SK-N-SH (cell line): ENCODE data around the gene TRIM28.
A peak's percentile ranks its signal among the peaks of the same experiment; 100 is the strongest.

ENCODE experiments used
- CTCF ChIP-seq: fragments of 200-600 bp; sonication (generic); IDR thresholded peaks from 2 replicates; pipeline ENCODE4 v1.6.1; 2017; ENCODE audit warnings: antibody characterized with exemption, mild to moderate bottlenecking, moderate library complexity
- EP300 ChIP-seq, 2 experiments: IDR thresholded peaks; 2 replicates each; pipeline versions ENCODE4 v1.4.0 to v1.6.1; 2012; ENCODE audit warnings: borderline replicate concordance in 1 of 2, low read depth in 1 of 2, low read length in 1 of 2
- FOXM1 ChIP-seq: IDR thresholded peaks from 2 replicates; pipeline ENCODE4 v1.4.0; 2012; ENCODE audit warnings: low read depth, mild to moderate bottlenecking
- GABPA ChIP-seq: IDR thresholded peaks from 2 replicates; pipeline ENCODE4 v1.4.0; 2012; ENCODE audit warnings: low read depth, mild to moderate bottlenecking
- MXI1 ChIP-seq: IDR thresholded peaks from 2 replicates; pipeline ENCODE4 v1.6.1; 2012; ENCODE audit warnings: mild to moderate bottlenecking, low read depth, low read length, improper control_type of control experiment
- RAD21 ChIP-seq: IDR thresholded peaks from 2 replicates; pipeline ENCODE4 v1.6.1; 2012; ENCODE audit warnings: mild to moderate bottlenecking, low read length
- REST ChIP-seq: IDR thresholded peaks from 2 replicates; pipeline ENCODE4 v1.6.1; 2012; ENCODE audit warnings: mild to moderate bottlenecking, low read depth, low read length, moderate library complexity
- SMC3 ChIP-seq: IDR thresholded peaks from 2 replicates; pipeline ENCODE4 v1.6.1; 2012; ENCODE audit warnings: low read depth, low read length, improper control_type of control experiment
- TF ChIP-seq, protein P1 (sequence below): IDR thresholded peaks from 2 replicates; pipeline ENCODE4 v1.4.0; 2012; ENCODE audit warnings: low read depth
- TF ChIP-seq, protein P2 (sequence below): IDR thresholded peaks from 2 replicates; pipeline ENCODE4 v1.4.0; 2012; ENCODE audit warnings: low read depth, borderline replicate concordance

DNA sequence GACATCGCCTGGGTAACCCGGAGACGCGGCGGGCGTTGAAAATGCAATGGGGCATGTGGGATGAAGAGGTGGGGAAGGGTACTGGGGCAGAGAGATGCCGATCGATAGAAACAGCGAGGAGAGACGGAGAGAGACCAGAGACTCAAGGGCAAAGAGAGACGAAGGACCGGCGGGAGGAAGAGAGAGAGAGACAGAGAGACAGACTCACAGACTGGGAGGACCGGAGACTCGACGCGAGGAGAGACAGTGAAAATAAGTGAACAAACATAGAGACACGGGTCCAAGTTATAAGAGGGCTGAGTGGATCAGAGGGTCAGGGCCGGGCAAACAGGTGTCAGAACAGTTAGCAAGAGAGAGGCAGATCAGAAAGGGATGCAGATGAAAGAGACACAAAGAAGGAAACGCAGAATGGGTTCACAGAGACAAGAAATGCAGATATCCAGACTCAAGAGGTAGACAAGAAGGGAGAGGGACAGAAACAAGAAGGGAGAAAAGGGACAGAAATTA lies 29.8 kb downstream of the TRIM28 start:
- no peak for TF ChIP-seq EP300 (IDR thresholded peaks at IDR 0.05; ENCODE audit: borderline replicate concordance in 1 of 2, low read depth in 1 of 2, low read length in 1 of 2)
- no peak for TF ChIP-seq CTCF
- peak; percentile 99; the same call in 1 of the 2 replicates for TF ChIP-seq MXI1
- TF ChIP-seq RAD21 = no peak
- no peak for TF ChIP-seq REST
- TF ChIP-seq SMC3 = no peak
- no peak for TF ChIP-seq GABPA
- TF ChIP-seq, protein P1, sequence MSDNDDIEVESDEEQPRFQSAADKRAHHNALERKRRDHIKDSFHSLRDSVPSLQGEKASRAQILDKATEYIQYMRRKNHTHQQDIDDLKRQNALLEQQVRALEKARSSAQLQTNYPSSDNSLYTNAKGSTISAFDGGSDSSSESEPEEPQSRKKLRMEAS = no peak; the same call in none of the 2 replicates
- TF ChIP-seq, protein P2, sequence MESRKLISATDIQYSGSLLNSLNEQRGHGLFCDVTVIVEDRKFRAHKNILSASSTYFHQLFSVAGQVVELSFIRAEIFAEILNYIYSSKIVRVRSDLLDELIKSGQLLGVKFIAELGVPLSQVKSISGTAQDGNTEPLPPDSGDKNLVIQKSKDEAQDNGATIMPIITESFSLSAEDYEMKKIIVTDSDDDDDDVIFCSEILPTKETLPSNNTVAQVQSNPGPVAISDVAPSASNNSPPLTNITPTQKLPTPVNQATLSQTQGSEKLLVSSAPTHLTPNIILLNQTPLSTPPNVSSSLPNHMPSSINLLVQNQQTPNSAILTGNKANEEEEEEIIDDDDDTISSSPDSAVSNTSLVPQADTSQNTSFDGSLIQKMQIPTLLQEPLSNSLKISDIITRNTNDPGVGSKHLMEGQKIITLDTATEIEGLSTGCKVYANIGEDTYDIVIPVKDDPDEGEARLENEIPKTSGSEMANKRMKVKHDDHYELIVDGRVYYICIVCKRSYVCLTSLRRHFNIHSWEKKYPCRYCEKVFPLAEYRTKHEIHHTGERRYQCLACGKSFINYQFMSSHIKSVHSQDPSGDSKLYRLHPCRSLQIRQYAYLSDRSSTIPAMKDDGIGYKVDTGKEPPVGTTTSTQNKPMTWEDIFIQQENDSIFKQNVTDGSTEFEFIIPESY = no peak
- no peak for TF ChIP-seq FOXM1
